Mucosa of rectum (tissue), 2 donors: Measurements from ENCODE around the gene GDPD5.

Source experiments
- H3K27ac ChIP-seq, 2 donors: one replicate each; pipeline ENCODE4 v1.7.0; 2013; ENCODE audit warnings: inconsistent platforms in 2 of 2, low read depth in 2 of 2, low read length in 2 of 2
- H3K27me3 ChIP-seq, 2 donors: one replicate each; pipeline ENCODE4 v1.7.0; 2013; ENCODE audit warnings: low read length in 2 of 2; ENCODE audit not compliant: control insufficient read depth in 2 of 2, insufficient read depth in 2 of 2
- H3K36me3 ChIP-seq, 2 donors: one replicate each; pipeline ENCODE4 v1.7.0; 2013; ENCODE audit warnings: low read length in 2 of 2; ENCODE audit not compliant: control insufficient read depth in 2 of 2, insufficient read depth in 2 of 2
- H3K4me1 ChIP-seq, 2 donors: one replicate each; pipeline ENCODE4 v1.7.0; 2013; ENCODE audit warnings: low read length in 2 of 2, mild to moderate bottlenecking in 1 of 2; ENCODE audit not compliant: control insufficient read depth in 2 of 2, insufficient read depth in 2 of 2
- H3K4me3 ChIP-seq, 2 donors: one replicate each; pipeline ENCODE4 v1.7.0; 2013; ENCODE audit warnings: low read length in 2 of 2
- H3K9ac ChIP-seq, 2 donors: one replicate each; pipeline ENCODE4 v1.7.0; 2013; ENCODE audit warnings: low read length in 2 of 2, low read depth in 1 of 2, mild to moderate bottlenecking in 1 of 2
- H3K9me3 ChIP-seq, 2 donors: one replicate each; pipeline ENCODE4 v1.7.0; 2013; ENCODE audit warnings: low read length in 2 of 2; ENCODE audit not compliant: control insufficient read depth in 2 of 2
- donor health status: healthy.
- donor health status: Normal muscosa, but diverticular disease.

The GDPD5 gene

GRCh38 chr11:75535071-75535470 lies 9.3 kb upstream of the GDPD5 start:
- Histone ChIP-seq H3K27me3 (no peaks in the 10 kb centered on the region), H3K4me3 (no peak overlapping the region), H3K9me3 (no peaks in the 10 kb centered on the region), H3K9ac (no peak overlapping the region), H3K27ac (no peak overlapping the region), H3K36me3 (no peaks in the 10 kb centered on the region), H3K4me1 (peaks cover 3 to 11% of the 10 kb centered on the region in 2 donors)

- no peaks in the 10 kb centered on the region for H3K27me3 ChIP-seq
- no peak overlapping the region for H3K4me3 ChIP-seq
- no peaks in the 10 kb centered on the region for H3K9me3 ChIP-seq
- peaks cover 3 to 11% of the 10 kb centered on the region in 2 donors for H3K4me1 ChIP-seq
- peak overlapping the region; percentile 44 to 63 for H3K27ac ChIP-seq
- H3K9ac ChIP-seq = no peak overlapping the region
- H3K36me3 ChIP-seq = no peaks in the 10 kb centered on the region
Measured at GRCh38 chr11:75534259-75535069, 8.7 kb upstream of the GDPD5 start.

- peaks cover 3 to 11% of the 10 kb centered on the region in 2 donors for H3K4me1 ChIP-seq
- no peaks in the 10 kb centered on the region for H3K36me3 ChIP-seq
- H3K27me3 ChIP-seq = no peaks in the 10 kb centered on the region
- no peak overlapping the region for H3K9ac ChIP-seq
- no peaks in the 10 kb centered on the region for H3K9me3 ChIP-seq
- no peak overlapping the region for H3K27ac ChIP-seq
- H3K4me3 ChIP-seq = no peak overlapping the region
Measured at GRCh38 chr11:75533896-75534258, 8.1 kb upstream of the GDPD5 start.

- H3K27ac ChIP-seq = no peak overlapping the region
- H3K27me3 ChIP-seq = peaks cover 2 to 4% of the 10 kb centered on the region in 2 donors
- no peaks in the 10 kb centered on the region for H3K36me3 ChIP-seq
- H3K9ac ChIP-seq = no peak overlapping the region
- no peak overlapping the region for H3K4me3 ChIP-seq
- H3K9me3 ChIP-seq = no peaks in the 10 kb centered on the region
- H3K4me1 ChIP-seq = peaks cover 3 to 11% of the 10 kb centered on the region in 2 donors
Measured at GRCh38 chr11:75532200-75533048, 6.7 kb upstream of the GDPD5 start.

- H3K4me3 ChIP-seq = no peak overlapping the region
- H3K4me1 ChIP-seq = peaks cover 5 to 11% of the 10 kb centered on the region in 2 donors
Measured at GRCh38 chr11:75531325-75531724, 5.6 kb upstream of the GDPD5 start.

GRCh38 chr11:75530577-75530976 lies 4.8 kb upstream of the GDPD5 start:
- H3K4me3 ChIP-seq = no peak overlapping the region
- H3K27me3 ChIP-seq = peaks cover 2 to 4% of the 10 kb centered on the region in 2 donors
- H3K9ac ChIP-seq = no peak overlapping the region
- H3K36me3 ChIP-seq = no peaks in the 10 kb centered on the region
- H3K9me3 ChIP-seq = no peaks in the 10 kb centered on the region
- peaks cover 6 to 11% of the 10 kb centered on the region in 2 donors for H3K4me1 ChIP-seq
- no peak overlapping the region for H3K27ac ChIP-seq

More at GRCh38 chr11:75531325-75531724, 5.6 kb upstream of the GDPD5 start:
- no peak overlapping the region for H3K9ac ChIP-seq
- no peaks in the 10 kb centered on the region for H3K36me3 ChIP-seq
- peaks cover 2 to 4% of the 10 kb centered on the region in 2 donors for H3K27me3 ChIP-seq
- H3K27ac ChIP-seq = no peak overlapping the region
- no peaks in the 10 kb centered on the region for H3K9me3 ChIP-seq

GRCh38 chr11:75527938-75528735 lies 2.4 kb upstream of the GDPD5 start:
- Histone ChIP-seq H3K4me1 (peaks cover 4 to 14% of the 10 kb centered on the region in 2 donors), H3K9ac (no peak overlapping the region)

GRCh38 chr11:75527130-75527529 lies 1.4 kb upstream of the GDPD5 start:
- Histone ChIP-seq H3K36me3 (no peaks in the 10 kb centered on the region), H3K27me3 (peaks cover 8 to 10% of the 10 kb centered on the region in 2 donors), H3K27ac (no peak overlapping the region), H3K4me3 (no peak overlapping the region), H3K4me1 (peaks cover 4 to 11% of the 10 kb centered on the region in 2 donors), H3K9me3 (no peaks in the 10 kb centered on the region), H3K9ac (no peak overlapping the region)

More at GRCh38 chr11:75527938-75528735, 2.4 kb upstream of the GDPD5 start:
- Histone ChIP-seq H3K36me3 (no peaks in the 10 kb centered on the region), H3K27ac (no peak overlapping the region), H3K4me3 (no peak overlapping the region), H3K27me3 (peaks cover 8 to 10% of the 10 kb centered on the region in 2 donors), H3K9me3 (no peaks in the 10 kb centered on the region)

GRCh38 chr11:75526192-75526541 lies 426 bp upstream of the GDPD5 start:
- peak overlapping the region; percentile 39 to 41 for H3K9ac ChIP-seq
- no peaks in the 10 kb centered on the region for H3K36me3 ChIP-seq
- H3K9me3 ChIP-seq = no peaks in the 10 kb centered on the region
- peak overlapping the region; percentile 61 to 70 for H3K4me3 ChIP-seq
- H3K27ac ChIP-seq = no peak overlapping the region
- peaks cover 8 to 10% of the 10 kb centered on the region in 2 donors for H3K27me3 ChIP-seq
- peaks cover 4 to 11% of the 10 kb centered on the region in 2 donors for H3K4me1 ChIP-seq
